A673 (cell line): Measurements from ENCODE around the gene MANEAL. TPM values are rescaled to one million over a fixed set of nuclear protein-coding genes. Genes with fewer than 3 reads are reported as not detected.

ENCODE experiments used
- BruUV-seq: library from RNA; stranded (reverse); fragments of 400-500 nt; replicated peaks from 2 replicates; lab custom pipeline; 2021; lab: Mats Ljungman, UMichigan
- CTCF ChIA-PET: fragments of 300-600 bp; sonication (Branson Sonifier 250); formaldehyde crosslinking; loops from one replicate; lab custom pipeline; 2022; ENCODE audit warnings: antibody characterized with exemption; lab: Charles Lee
- POLR2A ChIA-PET: fragments of 300-600 bp; sonication (Branson Sonifier 250); formaldehyde crosslinking; loops from one replicate; lab custom pipeline; 2022; ENCODE audit warnings: antibody characterized with exemption; ENCODE audit not compliant: low non-redundant PET; lab: Charles Lee
- DNase-seq: peaks from one replicate; pipeline ENCODE4 v3.0.0-alpha.2; 2015; ENCODE audit warnings: low spot score
- H3K27ac ChIP-seq: fragments of 200-600 bp; sonication (generic); 2 replicates; pipeline ENCODE4 v1.5.1; 2016; ENCODE audit warnings: mixed run types, low read depth, mild to moderate bottlenecking, mixed read lengths, antibody characterized with exemption, low read length; ENCODE audit not compliant: poor library complexity, severe bottlenecking
- H3K27me3 ChIP-seq: fragments of 200-600 bp; sonication (generic); replicated peaks from 2 replicates; pipeline ENCODE4 v1.6.1; 2017; ENCODE audit warnings: mixed run types, low read depth, mild to moderate bottlenecking, mixed read lengths, antibody characterized with exemption, low read length; ENCODE audit not compliant: insufficient read depth, poor library complexity
- H3K36me3 ChIP-seq: fragments of 200-600 bp; sonication (generic); 2 replicates; pipeline ENCODE4 v1.6.1; 2016; ENCODE audit warnings: mixed run types, mild to moderate bottlenecking, mixed read lengths, antibody characterized with exemption, low read length; ENCODE audit not compliant: insufficient read depth, poor library complexity, severe bottlenecking
- H3K4me1 ChIP-seq: fragments of 200-600 bp; sonication (generic); 2 replicates; pipeline ENCODE4 v1.6.1; 2017; ENCODE audit warnings: mixed run types, mild to moderate bottlenecking, mixed read lengths, antibody characterized with exemption, low read length; ENCODE audit not compliant: insufficient read depth, poor library complexity, severe bottlenecking
- H3K4me3 ChIP-seq: fragments of 200-600 bp; sonication (generic); 2 replicates; pipeline ENCODE4 v1.5.1; 2016; ENCODE audit warnings: low read depth, mixed run types, mild to moderate bottlenecking, mixed read lengths, low read length; ENCODE audit not compliant: poor library complexity, severe bottlenecking
- H3K9me3 ChIP-seq: fragments of 200-600 bp; sonication (generic); 2 replicates; pipeline ENCODE4 v1.6.1; 2016; ENCODE audit warnings: mixed run types, low read depth, mild to moderate bottlenecking, mixed read lengths, antibody characterized with exemption, low read length; ENCODE audit not compliant: poor library complexity, severe bottlenecking
- EZH2 ChIP-seq: fragments of 200-600 bp; sonication (generic); IDR thresholded peaks from 2 replicates; pipeline ENCODE4 v1.6.1; 2017; ENCODE audit warnings: borderline replicate concordance, low read depth, mild to moderate bottlenecking, mixed read lengths, antibody characterized with exemption, low read length; ENCODE audit not compliant: poor library complexity, severe bottlenecking
- intact Hi-C: fragments of 100-400 bp; cut with micrococcal nuclease; formaldehyde crosslinking; loops from one replicate; pipeline ENCODE4 v1.10.0; 2022; ENCODE audit not compliant: unreplicated experiment
- total RNA-seq: library from RNA; stranded (reverse); gene quantifications from 2 replicates; pipeline ENCODE4 v1.2.3, GENCODE V29; 2021
- TF ChIP-seq, protein P1 (sequence below): fragments of 300-800, 200-600 bp; sonication (generic); conservative IDR thresholded peaks from 2 replicates; pipeline ENCODE4 v1.5.1; 2017; ENCODE audit warnings: low read depth, mild to moderate bottlenecking, antibody characterized with exemption, low read length, moderate library complexity, mixed read lengths

The MANEAL gene
- total RNA-seq, 1 experiment from 2014 or later: 5.9 TPM

DNA sequence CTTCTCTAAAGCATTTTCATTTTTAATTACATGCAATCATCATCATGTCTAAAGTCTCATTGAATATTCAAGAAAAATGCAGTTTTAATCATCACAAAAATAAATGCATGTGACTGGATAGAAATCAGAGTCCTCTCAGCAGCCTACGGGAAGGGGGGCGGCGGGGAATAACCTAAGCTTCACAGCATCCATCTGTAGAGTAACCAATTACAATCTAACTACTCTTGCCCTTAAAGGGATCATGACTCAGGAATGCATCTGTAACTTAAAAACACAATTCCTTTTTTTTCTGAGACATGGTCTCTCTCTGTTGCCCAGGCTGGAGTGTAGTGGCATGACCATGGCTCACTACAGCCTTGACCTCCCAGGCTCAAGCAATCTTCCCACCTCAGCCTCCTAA is 43.1 kb downstream of the MANEAL start:
- peaks cover 54% of the 10 kb centered on the region for H3K36me3 ChIP-seq
- H3K4me1 ChIP-seq: no peaks in the 10 kb centered on the region
- intact Hi-C loops: no loop called here
- CTCF ChIA-PET: no interaction called here
- no peak overlapping the region for H3K4me3 ChIP-seq
- TF ChIP-seq, protein P1, sequence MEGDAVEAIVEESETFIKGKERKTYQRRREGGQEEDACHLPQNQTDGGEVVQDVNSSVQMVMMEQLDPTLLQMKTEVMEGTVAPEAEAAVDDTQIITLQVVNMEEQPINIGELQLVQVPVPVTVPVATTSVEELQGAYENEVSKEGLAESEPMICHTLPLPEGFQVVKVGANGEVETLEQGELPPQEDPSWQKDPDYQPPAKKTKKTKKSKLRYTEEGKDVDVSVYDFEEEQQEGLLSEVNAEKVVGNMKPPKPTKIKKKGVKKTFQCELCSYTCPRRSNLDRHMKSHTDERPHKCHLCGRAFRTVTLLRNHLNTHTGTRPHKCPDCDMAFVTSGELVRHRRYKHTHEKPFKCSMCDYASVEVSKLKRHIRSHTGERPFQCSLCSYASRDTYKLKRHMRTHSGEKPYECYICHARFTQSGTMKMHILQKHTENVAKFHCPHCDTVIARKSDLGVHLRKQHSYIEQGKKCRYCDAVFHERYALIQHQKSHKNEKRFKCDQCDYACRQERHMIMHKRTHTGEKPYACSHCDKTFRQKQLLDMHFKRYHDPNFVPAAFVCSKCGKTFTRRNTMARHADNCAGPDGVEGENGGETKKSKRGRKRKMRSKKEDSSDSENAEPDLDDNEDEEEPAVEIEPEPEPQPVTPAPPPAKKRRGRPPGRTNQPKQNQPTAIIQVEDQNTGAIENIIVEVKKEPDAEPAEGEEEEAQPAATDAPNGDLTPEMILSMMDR: no peak
- TF ChIP-seq EZH2: no peak
- H3K9me3 ChIP-seq: no peaks in the 10 kb centered on the region
- POLR2A ChIA-PET: no interaction called here
- no peaks in the 10 kb centered on the region for H3K27me3 ChIP-seq
- no TSS peak for BruUV-seq
- DNase-seq: no peak
- H3K27ac ChIP-seq: no peak overlapping the region

DNA sequence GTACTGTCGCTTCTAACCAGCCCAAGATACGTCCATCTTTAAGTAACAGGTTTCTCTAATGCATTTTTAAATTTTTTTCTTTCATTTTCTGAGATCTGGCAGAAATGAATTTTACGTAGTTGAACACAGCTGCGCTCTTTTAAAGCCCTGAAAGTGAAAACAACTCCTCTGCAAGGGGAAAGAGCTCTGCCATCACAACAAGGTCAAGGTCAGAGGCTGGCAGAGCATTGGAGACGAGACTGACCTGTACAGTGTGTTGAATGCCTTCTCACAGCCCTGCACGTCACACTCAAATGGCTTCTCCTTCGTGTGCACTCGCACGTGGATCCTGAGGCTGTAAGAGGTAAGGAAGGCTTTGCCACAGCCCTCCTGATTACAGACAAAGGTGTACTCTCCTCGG is 46.0 kb downstream of the MANEAL start:
- ChIA-PET CTCF (no interaction called here), POLR2A (no interaction called here)
- H3K27me3 ChIP-seq: no peaks in the 10 kb centered on the region
- no peak overlapping the region for H3K4me3 ChIP-seq
- intact Hi-C loops: no loop called here
- H3K4me1 ChIP-seq: no peaks in the 10 kb centered on the region
- H3K9me3 ChIP-seq: no peaks in the 10 kb centered on the region
- DNase-seq: no peak
- no peak for TF ChIP-seq EZH2
- TF ChIP-seq, protein P1: no peak
- H3K36me3 ChIP-seq: peaks cover 35% of the 10 kb centered on the region
- BruUV-seq: no TSS peak
- no peak overlapping the region for H3K27ac ChIP-seq

DNA sequence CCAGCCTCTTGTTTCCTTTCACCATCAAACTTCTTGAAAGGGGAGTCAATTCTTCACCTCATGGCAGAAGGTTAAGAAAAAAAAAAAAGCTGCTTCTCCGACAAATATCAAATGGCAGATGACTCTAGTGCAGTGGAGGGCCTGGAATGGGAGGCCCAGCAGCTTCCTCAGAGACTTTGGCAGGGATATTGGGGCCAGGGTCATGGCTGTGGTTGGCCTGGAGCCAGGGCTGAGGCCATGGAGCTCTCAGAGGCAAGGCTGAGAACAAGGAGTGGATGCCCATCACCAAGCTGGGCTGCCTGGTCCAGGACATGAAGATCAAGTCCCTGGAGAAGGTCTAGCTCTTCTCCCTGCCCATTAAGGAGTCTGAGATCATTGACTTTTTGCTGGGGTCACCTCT is 47.1 kb downstream of the MANEAL start:
- POLR2A ChIA-PET: interaction anchor here (0.5 kb wide), 1 partner anchor 17 kb away, joined by 3 read pairs; no protein-coding TSS in a partner anchor
- H3K4me1 ChIP-seq: no peaks in the 10 kb centered on the region
- no peak overlapping the region for H3K27ac ChIP-seq
- intact Hi-C loops: no loop called here
- CTCF ChIA-PET: no interaction called here
- H3K36me3 ChIP-seq: peaks cover 26% of the 10 kb centered on the region
- no TSS peak for BruUV-seq
- TF ChIP-seq, protein P1: no peak
- no peak for TF ChIP-seq EZH2
- no peaks in the 10 kb centered on the region for H3K27me3 ChIP-seq
- H3K9me3 ChIP-seq: no peaks in the 10 kb centered on the region
- DNase-seq: no peak
- H3K4me3 ChIP-seq: no peak overlapping the region
